DOHH2 (cell line): Measurements from ENCODE around the gene CRISPLD2.

Source experiments
- CTCF ChIP-seq: fragments of 200-600 bp; sonication (generic); IDR thresholded peaks from one replicate; pipeline ENCODE4 v1.5.1; 2014; ENCODE audit warnings: antibody characterized with exemption, mild to moderate bottlenecking, low read depth, low read length; ENCODE audit not compliant: poor library complexity, severe bottlenecking
- EZH2phosphoT487 ChIP-seq: fragments of 200-600 bp; sonication (generic); IDR thresholded peaks from 2 replicates; pipeline ENCODE4 v1.6.1; 2017; ENCODE audit warnings: borderline replicate concordance, mild to moderate bottlenecking, antibody characterized with exemption, low read length, moderate library complexity, mixed read lengths

GRCh38 chr16:84874983-84875382 lies 55.2 kb downstream of the CRISPLD2 start:
- TF ChIP-seq CTCF (no peak), EZH2phosphoT487 (no peak)
